PC-9 (cell line): ENCODE data around the gene CCDC85A. TPM values are rescaled to one million over a fixed set of nuclear protein-coding genes. Genes with fewer than 3 reads are reported as not detected.

ENCODE experiments used
- BruUV-seq: library from RNA; stranded (reverse); fragments of 400-500 nt; replicated peaks from 2 replicates; lab custom pipeline; 2021; lab: Mats Ljungman, UMichigan
- CTCF ChIA-PET: fragments of 300-600 bp; sonication (Branson Sonifier 250); formaldehyde crosslinking; loops from one replicate; lab custom pipeline; 2022; ENCODE audit warnings: antibody characterized with exemption; lab: Charles Lee
- POLR2A ChIA-PET: fragments of 300-600 bp; sonication (Branson Sonifier 250); formaldehyde crosslinking; loops from one replicate; lab custom pipeline; 2022; ENCODE audit warnings: antibody characterized with exemption; ENCODE audit not compliant: unreplicated experiment; lab: Charles Lee
- DNase-seq, 2 experiments: peaks; one replicate each; pipeline versions ENCODE4 v3.0.0 to v3.0.0-alpha.2; 2015 to 2022; ENCODE audit warnings: mixed read lengths in 1 of 2
- H2AFZ ChIP-seq: fragments of 200-600 bp; sonication (generic); 2 replicates; pipeline ENCODE4 v1.8.1; 2017; ENCODE audit warnings: antibody characterized with exemption
- H3F3A ChIP-seq: fragments of 200-600 bp; sonication (generic); 2 replicates; pipeline ENCODE4 v1.8.1; 2017; ENCODE audit warnings: antibody characterized with exemption, mild to moderate bottlenecking, low read depth; ENCODE audit not compliant: insufficient read depth
- H3K27ac ChIP-seq: fragments of 200-600 bp; sonication (generic); 2 replicates; pipeline ENCODE4 v1.6.1; 2016; ENCODE audit warnings: mixed run types
- H3K27me3 ChIP-seq: fragments of 200-600 bp; sonication (generic); 2 replicates; pipeline ENCODE4 v1.6.1; 2016; ENCODE audit warnings: low read depth, mixed run types; ENCODE audit not compliant: insufficient read depth
- H3K36me3 ChIP-seq: fragments of 200-600 bp; sonication (generic); 2 replicates; pipeline ENCODE4 v1.6.1; 2016; ENCODE audit warnings: low read depth, mixed run types
- H3K4me1 ChIP-seq: fragments of 200-600 bp; sonication (generic); replicated peaks from 2 replicates; pipeline ENCODE4 v1.6.1; 2016; ENCODE audit warnings: mixed run types; ENCODE audit not compliant: insufficient read depth
- H3K4me2 ChIP-seq: fragments of 200-600 bp; sonication (generic); 2 replicates; pipeline ENCODE4 v1.6.1; 2017; ENCODE audit warnings: mixed run types
- H3K4me3 ChIP-seq: fragments of 200-600 bp; sonication (generic); 2 replicates; pipeline ENCODE4 v1.6.1; 2016; ENCODE audit warnings: mixed run types
- H3K79me2 ChIP-seq: fragments of 200-600 bp; sonication (generic); 2 replicates; pipeline ENCODE4 v1.6.1; 2017; ENCODE audit warnings: low read depth, mixed run types
- H3K9me2 ChIP-seq: fragments of 200-600 bp; sonication (generic); 2 replicates; pipeline ENCODE4 v1.8.1; 2017; ENCODE audit warnings: mild to moderate bottlenecking; ENCODE audit not compliant: insufficient read depth
- H3K9me3 ChIP-seq: fragments of 200-600 bp; sonication (generic); 2 replicates; pipeline ENCODE4 v1.8.1; 2016; ENCODE audit warnings: low read depth; ENCODE audit not compliant: insufficient read depth
- H4K20me1 ChIP-seq: fragments of 200-600 bp; sonication (generic); 2 replicates; pipeline ENCODE4 v1.8.1; 2017; ENCODE audit not compliant: insufficient read depth
- CTCF ChIP-seq: fragments of 200-600 bp; sonication (generic); conservative IDR thresholded peaks from 2 replicates; pipeline ENCODE4 v1.6.1; 2017; ENCODE audit warnings: mixed run types, antibody characterized with exemption, mild to moderate bottlenecking, moderate library complexity
- EZH2 ChIP-seq: fragments of 200-600 bp; sonication (generic); IDR thresholded peaks from 2 replicates; pipeline ENCODE4 v1.8.0; 2017; ENCODE audit warnings: antibody characterized with exemption, low read depth
- intact Hi-C: fragments of 100-400 bp; cut with micrococcal nuclease; formaldehyde crosslinking; loops from one replicate; pipeline ENCODE4 v1.10.0; 2022; ENCODE audit not compliant: unreplicated experiment
- total RNA-seq: library from RNA; stranded (reverse); gene quantifications from 2 replicates; pipeline ENCODE4 v1.2.3, GENCODE V29; 2021

The CCDC85A gene
- total RNA-seq, 1 experiment from 2014 or later = not detected

- peak in 1 of 2 experiments; percentile 1 for DNase-seq
- CTCF ChIA-PET = no interaction called here
- no TSS peak for BruUV-seq
- H4K20me1 ChIP-seq = no peaks in the 10 kb centered on the region
- H3K79me2 ChIP-seq = no peaks in the 10 kb centered on the region
- no peak overlapping the region for H3K27ac ChIP-seq
- H3K36me3 ChIP-seq = no peaks in the 10 kb centered on the region
- TF ChIP-seq CTCF = no peak
- intact Hi-C loops = no loop called here
- no peak overlapping the region for H3K4me2 ChIP-seq
- no peak overlapping the region for H2AFZ ChIP-seq
- peaks cover 83% of the 10 kb centered on the region for H3K27me3 ChIP-seq
- H3K4me3 ChIP-seq = no peak overlapping the region
- no peaks in the 10 kb centered on the region for H3F3A ChIP-seq
- H3K9me2 ChIP-seq = no peaks in the 10 kb centered on the region
- POLR2A ChIA-PET = no interaction called here
- no peaks in the 10 kb centered on the region for H3K9me3 ChIP-seq
- no peaks in the 10 kb centered on the region for H3K4me1 ChIP-seq
These were observed 1.8 kb downstream of the CCDC85A start for GRCh38 chr2:56185582-56186046.

- POLR2A ChIA-PET = no interaction called here
- Histone ChIP-seq H3K9me3 (no peaks in the 10 kb centered on the region), H3K4me1 (no peaks in the 10 kb centered on the region), H3K27me3 (peaks cover 56% of the 10 kb centered on the region), H2AFZ (no peak overlapping the region), H4K20me1 (no peaks in the 10 kb centered on the region), H3K4me3 (no peak overlapping the region), H3K4me2 (no peak overlapping the region), H3K79me2 (no peaks in the 10 kb centered on the region), H3K36me3 (no peaks in the 10 kb centered on the region), H3K9me2 (no peaks in the 10 kb centered on the region), H3F3A (no peaks in the 10 kb centered on the region), H3K27ac (no peak overlapping the region)
- BruUV-seq = no TSS peak
- intact Hi-C loops = no loop called here
- CTCF ChIA-PET = interaction anchor here (0.6 kb wide), 1 partner anchor 347 kb away, joined by 3 read pairs; no protein-coding TSS in a partner anchor
- DNase-seq = peak in 1 of 2 experiments; percentile 18
- TF ChIP-seq EZH2 (no peak), CTCF (peak; percentile 48; the same call in 1 of the 2 replicates)
These were observed 7.8 kb downstream of the CCDC85A start for GRCh38 chr2:56191617-56192016.

GRCh38 chr2:56192664-56193305 lies 9.0 kb downstream of the CCDC85A start:
- no peaks in the 10 kb centered on the region for H3K4me1 ChIP-seq
- H3F3A ChIP-seq = no peaks in the 10 kb centered on the region
- peaks cover 53% of the 10 kb centered on the region for H3K27me3 ChIP-seq
- no peak overlapping the region for H3K4me3 ChIP-seq
- ChIA-PET POLR2A (no interaction called here), CTCF (no interaction called here)
- intact Hi-C loops = no loop called here
- no peaks in the 10 kb centered on the region for H3K36me3 ChIP-seq
- no peaks in the 10 kb centered on the region for H3K9me2 ChIP-seq
- TF ChIP-seq EZH2 (no peak), CTCF (no peak)
- no TSS peak for BruUV-seq
- H3K79me2 ChIP-seq = no peaks in the 10 kb centered on the region
- no peaks in the 10 kb centered on the region for H4K20me1 ChIP-seq
- no peak overlapping the region for H2AFZ ChIP-seq
- no peak overlapping the region for H3K27ac ChIP-seq
- H3K4me2 ChIP-seq = no peak overlapping the region
- H3K9me3 ChIP-seq = no peaks in the 10 kb centered on the region
- DNase-seq = no peak
